GM12874 (cell line): ENCODE data around the gene CRTC1.

Experiments
- CTCF ChIP-seq: IDR thresholded peaks from 2 replicates; pipeline ENCODE4 v1.5.1; 2011; ENCODE audit warnings: low read depth, mild to moderate bottlenecking, control low read depth, low read length, moderate library complexity; ENCODE audit not compliant: insufficient read depth

Gene CRTC1

GRCh38 chr19:18763674-18764590, 80.5 kb downstream of the CRTC1 start:
- no peak for TF ChIP-seq CTCF

GRCh38 chr19:18764591-18765051, 81.1 kb downstream of the CRTC1 start:
- no peak for TF ChIP-seq CTCF

GRCh38 chr19:18765224-18765623, 81.7 kb downstream of the CRTC1 start:
- no peak for TF ChIP-seq CTCF

- TF ChIP-seq CTCF: no peak
These were observed 84.7 kb downstream of the CRTC1 start for GRCh38 chr19:18768046-18768771.

- TF ChIP-seq CTCF: no peak
These were observed 85.8 kb downstream of the CRTC1 start for GRCh38 chr19:18768997-18769891.

- no peak for TF ChIP-seq CTCF
These were observed 86.6 kb downstream of the CRTC1 start for GRCh38 chr19:18769989-18770528.
